ENCODE results near the gene ADGRB3. TPM values are rescaled to one million over a fixed set of nuclear protein-coding genes. Genes with fewer than 3 reads are reported as not detected.
"Not testable (repeated sequence)": the region's sequence is repeated elsewhere in the genome, so short reads cannot be mapped to it uniquely, and the experiment has no call there.

ADGRB3 gene
- total RNA-seq, 3 donors from 2014 or later: 0.43 to 7.8 (median 0.72) TPM

DNA sequence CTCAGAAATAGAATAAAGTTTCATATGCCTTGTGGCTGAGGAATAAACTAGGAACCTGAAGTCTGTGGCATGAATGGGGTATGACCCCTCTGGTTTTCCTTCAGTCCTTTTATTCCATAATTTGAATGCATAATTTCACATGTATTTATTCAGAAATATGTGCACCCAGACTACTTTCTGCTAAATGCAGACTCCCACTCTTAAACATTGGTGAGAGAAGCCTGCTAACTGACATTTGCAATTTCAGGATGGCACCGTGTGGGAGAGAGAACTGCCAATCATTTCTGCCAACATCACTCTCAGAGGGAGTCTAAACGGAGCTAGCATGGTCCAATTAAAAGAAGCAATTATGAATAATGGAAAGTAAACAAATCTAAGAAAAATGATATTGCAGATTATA is 141.3 kb downstream of the ADGRB3 start:
- H3K9me3 ChIP-seq: no peaks in the 10 kb centered on the region
- TF ChIP-seq, protein P1, sequence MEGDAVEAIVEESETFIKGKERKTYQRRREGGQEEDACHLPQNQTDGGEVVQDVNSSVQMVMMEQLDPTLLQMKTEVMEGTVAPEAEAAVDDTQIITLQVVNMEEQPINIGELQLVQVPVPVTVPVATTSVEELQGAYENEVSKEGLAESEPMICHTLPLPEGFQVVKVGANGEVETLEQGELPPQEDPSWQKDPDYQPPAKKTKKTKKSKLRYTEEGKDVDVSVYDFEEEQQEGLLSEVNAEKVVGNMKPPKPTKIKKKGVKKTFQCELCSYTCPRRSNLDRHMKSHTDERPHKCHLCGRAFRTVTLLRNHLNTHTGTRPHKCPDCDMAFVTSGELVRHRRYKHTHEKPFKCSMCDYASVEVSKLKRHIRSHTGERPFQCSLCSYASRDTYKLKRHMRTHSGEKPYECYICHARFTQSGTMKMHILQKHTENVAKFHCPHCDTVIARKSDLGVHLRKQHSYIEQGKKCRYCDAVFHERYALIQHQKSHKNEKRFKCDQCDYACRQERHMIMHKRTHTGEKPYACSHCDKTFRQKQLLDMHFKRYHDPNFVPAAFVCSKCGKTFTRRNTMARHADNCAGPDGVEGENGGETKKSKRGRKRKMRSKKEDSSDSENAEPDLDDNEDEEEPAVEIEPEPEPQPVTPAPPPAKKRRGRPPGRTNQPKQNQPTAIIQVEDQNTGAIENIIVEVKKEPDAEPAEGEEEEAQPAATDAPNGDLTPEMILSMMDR (IDR thresholded peaks at IDR 0.05): no peak
- intact Hi-C loops (cut with DNase I, micrococcal nuclease): no loop called here
- ATAC-seq (no peak), DNase-seq (no peak)
- H3K4me3 ChIP-seq: no peak overlapping the region
- no peaks in the 10 kb centered on the region for H3K36me3 ChIP-seq (ENCODE audit: low read depth)
- H3K4me1 ChIP-seq (ENCODE audit: low read depth): no peaks in the 10 kb centered on the region

DNA sequence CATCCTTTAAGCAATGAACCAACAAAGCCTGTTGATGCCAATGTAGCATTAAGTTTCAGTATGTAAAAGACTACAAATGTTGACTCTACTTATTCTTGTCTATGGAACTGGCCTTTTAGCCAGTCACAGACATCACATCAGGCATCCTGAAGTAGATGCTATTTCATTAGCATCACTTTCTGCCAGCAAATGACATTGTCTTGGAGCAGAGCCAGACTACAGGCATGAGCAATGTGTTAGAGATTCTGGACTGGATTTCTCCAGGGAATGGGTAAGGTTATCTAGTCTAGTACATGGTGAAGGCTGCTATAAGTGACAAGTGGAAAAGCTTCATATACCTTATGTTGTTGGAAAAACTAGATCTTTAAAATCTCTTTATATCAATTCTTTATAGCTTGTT is 142.9 kb downstream of the ADGRB3 start:
- Histone ChIP-seq H3K4me3 (no peak overlapping the region), H3K4me1 (ENCODE audit: low read depth) (no peaks in the 10 kb centered on the region), H3K36me3 (ENCODE audit: low read depth) (no peaks in the 10 kb centered on the region), H3K9me3 (no peaks in the 10 kb centered on the region)
- intact Hi-C loops (cut with DNase I, micrococcal nuclease): no loop called here
- ATAC-seq: no peak
- TF ChIP-seq, protein P1 (IDR thresholded peaks at IDR 0.05): no peak
- no peak for DNase-seq

DNA sequence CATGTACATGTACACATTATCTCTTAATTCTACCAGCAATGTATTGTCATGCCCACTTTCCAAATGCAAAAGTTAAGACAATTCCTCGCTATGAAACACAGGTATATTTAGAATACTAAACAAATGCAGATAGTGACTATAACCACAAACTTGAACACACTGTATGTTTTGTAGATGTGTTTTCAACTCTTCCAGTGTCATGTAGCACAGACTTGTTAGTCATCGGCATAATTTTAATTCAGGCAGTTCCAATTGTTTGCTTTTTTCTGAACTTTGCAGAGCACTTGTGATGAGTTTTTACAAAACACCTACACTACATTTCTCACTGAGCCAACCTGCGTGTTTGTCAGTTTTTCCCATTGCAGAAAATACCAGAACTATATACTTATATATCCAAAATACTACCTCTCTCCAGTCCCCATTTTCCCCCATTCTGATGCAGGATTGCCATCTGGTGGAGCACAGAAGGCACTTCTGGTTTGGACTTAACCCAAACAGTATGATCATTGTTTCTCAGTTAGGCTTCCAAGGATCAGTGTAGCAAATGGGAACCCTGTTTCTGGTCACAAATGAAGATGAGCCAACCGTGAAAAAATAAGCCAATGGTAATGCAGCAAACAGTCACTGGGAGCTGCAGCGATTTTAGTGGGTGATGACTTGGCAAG is 143.4 kb downstream of the ADGRB3 start:
- DNase-seq (no peak), ATAC-seq (no peak)
- intact Hi-C loops (cut with DNase I, micrococcal nuclease): no loop called here
- H3K4me1 ChIP-seq (ENCODE audit: low read depth): no peaks in the 10 kb centered on the region
- TF ChIP-seq, protein P1 (IDR thresholded peaks at IDR 0.05): no peak
- no peaks in the 10 kb centered on the region for H3K36me3 ChIP-seq (ENCODE audit: low read depth)
- no peaks in the 10 kb centered on the region for H3K9me3 ChIP-seq
- no peak overlapping the region for H3K4me3 ChIP-seq

DNA sequence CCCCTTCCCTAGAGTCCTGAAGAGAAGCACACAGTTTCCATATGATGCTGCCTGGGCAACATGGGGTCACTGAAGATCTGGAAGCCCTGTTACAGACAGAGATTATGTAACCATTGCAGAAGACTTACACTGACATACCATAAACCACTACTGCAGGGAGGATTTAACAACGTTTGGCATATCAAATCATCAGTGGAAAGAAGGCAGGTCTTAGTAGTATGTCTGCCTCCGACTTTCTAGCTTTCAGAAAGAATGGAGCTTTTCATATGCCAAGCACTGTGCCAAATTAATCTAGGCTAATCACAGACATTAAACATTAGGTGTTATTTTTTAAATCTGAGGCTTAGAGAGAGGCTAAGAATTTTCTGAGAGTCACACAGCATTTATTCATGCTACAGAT is 144.3 kb downstream of the ADGRB3 start:
- no peaks in the 10 kb centered on the region for H3K4me1 ChIP-seq (ENCODE audit: low read depth)
- no peak for ATAC-seq
- H3K9me3 ChIP-seq: no peaks in the 10 kb centered on the region
- no peak overlapping the region for H3K4me3 ChIP-seq
- H3K36me3 ChIP-seq (ENCODE audit: low read depth): no peaks in the 10 kb centered on the region
- intact Hi-C loops (cut with DNase I, micrococcal nuclease): no loop called here
- TF ChIP-seq, protein P1 (IDR thresholded peaks at IDR 0.05): no peak
- DNase-seq: no peak

DNA sequence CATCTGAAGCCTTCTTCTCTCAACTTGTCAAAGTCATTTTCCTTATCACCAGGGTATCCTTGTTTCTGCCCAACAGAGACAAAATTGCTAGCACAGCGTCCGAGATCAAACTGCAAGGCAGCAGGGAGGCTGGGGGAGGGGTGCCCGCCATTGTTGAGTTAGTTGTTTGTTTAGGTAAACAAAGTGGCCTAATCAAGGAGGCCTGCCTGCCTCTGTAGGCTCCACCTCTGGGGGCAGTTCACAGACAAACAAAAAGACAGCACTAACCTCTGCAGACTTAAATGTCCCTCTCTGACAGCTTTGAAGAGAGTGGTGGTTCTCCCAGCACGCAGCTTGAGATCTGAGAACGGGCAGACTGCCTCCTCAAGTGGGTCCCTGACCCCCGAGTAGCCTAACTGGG is 155.0 kb downstream of the ADGRB3 start:
- H3K9me3 ChIP-seq; intact Hi-C loops (cut with DNase I, micrococcal nuclease); H3K4me1 ChIP-seq (ENCODE audit: low read depth); DNase-seq; H3K36me3 ChIP-seq (ENCODE audit: low read depth); H3K4me3 ChIP-seq; ATAC-seq: not testable (repeated sequence)

DNA sequence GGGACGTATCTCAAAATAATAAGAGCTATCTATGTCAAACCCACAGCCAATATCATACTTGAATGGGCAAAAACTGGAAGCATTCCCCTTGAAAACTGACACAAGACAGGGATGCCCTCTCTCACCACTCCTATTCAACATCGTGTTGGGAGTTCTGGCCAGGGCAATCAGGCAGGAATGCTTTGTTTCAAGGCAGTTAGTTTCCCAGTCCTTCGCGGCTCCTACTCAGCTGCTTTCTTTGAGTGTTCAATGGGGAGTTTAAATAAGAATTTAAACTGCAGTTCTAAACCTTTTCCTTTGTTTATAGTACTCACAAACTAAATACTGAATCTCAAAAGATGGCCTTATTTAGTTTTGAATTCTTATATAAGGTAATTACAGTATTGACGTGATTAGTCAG is 179.9 kb downstream of the ADGRB3 start:
- intact Hi-C loops (cut with DNase I, micrococcal nuclease); H3K4me1 ChIP-seq (ENCODE audit: low read depth); DNase-seq; H3K36me3 ChIP-seq (ENCODE audit: low read depth); H3K9me3 ChIP-seq; ATAC-seq; H3K4me3 ChIP-seq: not testable (repeated sequence)

DNA sequence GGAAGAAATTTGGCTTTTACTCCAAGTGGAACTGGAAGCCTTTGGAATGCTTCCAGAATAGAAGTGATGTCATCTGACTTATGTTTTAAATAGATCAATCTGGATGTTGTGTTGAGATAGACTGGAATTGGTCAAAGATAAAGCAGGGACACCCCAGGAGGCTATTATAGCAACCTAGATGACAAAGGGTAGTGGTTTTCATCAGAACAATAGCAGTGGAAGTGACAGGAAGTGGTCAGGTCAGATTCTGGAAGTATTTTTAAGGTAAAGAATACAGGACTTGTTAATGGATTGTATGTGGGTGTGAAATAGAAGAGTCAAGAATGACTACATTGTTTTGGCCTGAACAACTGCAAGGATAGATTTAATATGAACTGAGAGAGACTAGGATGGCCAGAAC is 191.4 kb downstream of the ADGRB3 start:
- intact Hi-C loops (cut with DNase I, micrococcal nuclease): no loop called here
- ATAC-seq: no peak

More for the DNA sequence above, 191.4 kb downstream of the ADGRB3 start:
- TF ChIP-seq, protein P1 (IDR thresholded peaks at IDR 0.05): no peak
- H3K36me3 ChIP-seq (ENCODE audit: low read depth): no peaks in the 10 kb centered on the region
- H3K9me3 ChIP-seq: no peaks in the 10 kb centered on the region
- no peak for DNase-seq
- H3K4me1 ChIP-seq (ENCODE audit: low read depth): no peaks in the 10 kb centered on the region
- no peak overlapping the region for H3K4me3 ChIP-seq

Measured in mucosa of descending colon (tissue), 3 donors.